ENCODE measurements around the gene CBX6. TPM values are rescaled to one million over a fixed set of nuclear protein-coding genes. Genes with fewer than 3 reads are reported as not detected.

CBX6 gene
- total RNA-seq, 2 experiments from 2014 or later = 56.0 to 60.5 TPM

GRCh38 chr22:38840129-38840528, 31.9 kb downstream of the CBX6 start:
- ChIA-PET POLR2A (no interaction called here), CTCF (no interaction called here)
- Mint-ChIP-seq H3K27ac (no peak overlapping the region), H3K9me3 (no peaks in the 10 kb centered on the region), H3K4me3 (no peak overlapping the region), H3K36me3 (ENCODE audit: low read depth) (no peaks in the 10 kb centered on the region), H3K4me1 (peaks cover 5% of the 10 kb centered on the region), H3K27me3 (peaks cover 32% of the 10 kb centered on the region)
- no peak for DNase-seq

- H3K27ac Mint-ChIP-seq = no peak overlapping the region
- H3K9me3 Mint-ChIP-seq = no peaks in the 10 kb centered on the region
- H3K36me3 Mint-ChIP-seq (ENCODE audit: low read depth) = no peaks in the 10 kb centered on the region
- H3K4me3 Mint-ChIP-seq = no peak overlapping the region
- ChIA-PET POLR2A (no interaction called here), CTCF (no interaction called here)
- no peak for DNase-seq
- peaks cover 28% of the 10 kb centered on the region for H3K27me3 Mint-ChIP-seq
- H3K4me1 Mint-ChIP-seq = peaks cover 5% of the 10 kb centered on the region
These were observed 32.3 kb downstream of the CBX6 start for GRCh38 chr22:38839686-38840085.

DNA sequence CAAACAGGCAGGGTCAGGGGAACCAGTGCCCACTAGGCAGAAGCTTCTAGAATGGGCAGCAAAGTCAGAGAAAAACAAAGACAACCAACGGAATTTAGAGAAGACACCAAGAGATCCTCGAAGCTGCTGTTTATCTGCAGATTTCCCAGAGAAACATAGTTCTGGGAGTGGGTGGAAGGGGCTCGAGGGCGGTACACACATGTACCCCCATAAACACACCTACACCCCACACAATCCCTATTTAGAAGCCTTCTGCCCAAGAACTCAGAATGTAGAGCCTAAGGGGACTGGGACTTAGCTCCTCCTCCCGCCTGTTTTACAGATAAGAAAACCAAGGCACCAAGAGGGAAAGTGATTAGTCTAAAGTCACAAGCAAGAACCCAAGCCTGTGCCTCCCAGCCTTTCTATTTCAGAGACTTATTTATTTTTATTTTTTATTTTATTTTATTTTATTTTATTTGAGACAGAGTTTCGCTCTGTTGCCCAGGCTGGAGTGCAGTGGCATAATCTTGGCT, 34.5 kb downstream of the CBX6 start:
- ChIA-PET CTCF (no interaction called here), POLR2A (no interaction called here)
- H3K4me1 Mint-ChIP-seq = peaks cover 2% of the 10 kb centered on the region
- no peak for DNase-seq
- no peak overlapping the region for H3K4me3 Mint-ChIP-seq
- peaks cover 18% of the 10 kb centered on the region for H3K27me3 Mint-ChIP-seq
- no peaks in the 10 kb centered on the region for H3K36me3 Mint-ChIP-seq (ENCODE audit: low read depth)
- no peaks in the 10 kb centered on the region for H3K9me3 Mint-ChIP-seq
- no peak overlapping the region for H3K27ac Mint-ChIP-seq

- no peaks in the 10 kb centered on the region for H3K4me1 Mint-ChIP-seq
- ChIA-PET CTCF (no interaction called here), POLR2A (no interaction called here)
- H3K27me3 Mint-ChIP-seq = peaks cover 13% of the 10 kb centered on the region
- no peak overlapping the region for H3K4me3 Mint-ChIP-seq
- DNase-seq = no peak
- no peak overlapping the region for H3K27ac Mint-ChIP-seq
- no peaks in the 10 kb centered on the region for H3K9me3 Mint-ChIP-seq
- H3K36me3 Mint-ChIP-seq (ENCODE audit: low read depth) = no peaks in the 10 kb centered on the region
These were observed 36.1 kb downstream of the CBX6 start for GRCh38 chr22:38835888-38836301.

DNA sequence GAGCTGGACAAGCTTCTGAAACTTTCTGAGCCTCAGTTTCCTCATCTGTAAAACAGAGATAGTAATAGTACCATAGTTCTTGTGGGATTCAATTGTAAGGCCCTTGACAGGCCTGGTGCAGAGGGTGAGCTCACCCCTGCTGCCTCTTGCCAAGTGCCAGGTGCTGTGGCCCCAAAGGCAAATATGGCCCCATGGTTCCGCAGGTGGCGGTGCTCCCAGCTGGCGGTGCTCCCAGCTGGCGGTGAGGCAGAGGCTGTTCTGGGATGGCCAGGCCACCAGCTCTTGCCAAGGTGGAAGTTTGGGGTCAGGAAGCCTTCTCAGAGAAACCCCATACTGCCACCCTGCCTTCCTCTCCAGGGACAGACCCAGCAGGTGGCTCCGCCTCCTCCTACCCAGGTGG, 37.0 kb downstream of the CBX6 start:
- CTCF ChIA-PET = interaction anchor here (1.1 kb wide), 1 partner anchor 8 kb away, joined by 5 read pairs; no protein-coding TSS in a partner anchor
- H3K27me3 Mint-ChIP-seq = peaks cover 4% of the 10 kb centered on the region
- DNase-seq = no peak
- H3K27ac Mint-ChIP-seq = no peak overlapping the region
- no peaks in the 10 kb centered on the region for H3K4me1 Mint-ChIP-seq
- H3K4me3 Mint-ChIP-seq = no peak overlapping the region
- H3K36me3 Mint-ChIP-seq (ENCODE audit: low read depth) = no peaks in the 10 kb centered on the region
- POLR2A ChIA-PET = no interaction called here
- H3K9me3 Mint-ChIP-seq = no peaks in the 10 kb centered on the region

GRCh38 chr22:38834215-38834953, 37.6 kb downstream of the CBX6 start:
- H3K27ac Mint-ChIP-seq = no peak overlapping the region
- no peaks in the 10 kb centered on the region for H3K9me3 Mint-ChIP-seq
- CTCF ChIA-PET = interaction anchor here (0.6 to 1.1 kb wide), 2 partner anchors 9 to 40 kb away, joined by 4 to 5 read pairs; no protein-coding TSS in a partner anchor
- H3K36me3 Mint-ChIP-seq (ENCODE audit: low read depth) = no peaks in the 10 kb centered on the region
- H3K4me1 Mint-ChIP-seq = no peaks in the 10 kb centered on the region
- POLR2A ChIA-PET = no interaction called here
- no peaks in the 10 kb centered on the region for H3K27me3 Mint-ChIP-seq
- DNase-seq = no peak
- no peak overlapping the region for H3K4me3 Mint-ChIP-seq

GRCh38 chr22:38833061-38833460, 39.0 kb downstream of the CBX6 start:
- Mint-ChIP-seq H3K4me3 (no peak overlapping the region), H3K36me3 (ENCODE audit: low read depth) (no peaks in the 10 kb centered on the region), H3K27ac (no peak overlapping the region), H3K4me1 (no peaks in the 10 kb centered on the region), H3K9me3 (no peaks in the 10 kb centered on the region), H3K27me3 (no peaks in the 10 kb centered on the region)
- ChIA-PET CTCF (interaction anchor here (0.9 kb wide), 1 partner anchor 10 kb away, joined by 3 read pairs; the partner anchor contains the start of gene NPTXR), POLR2A (no interaction called here)
- no peak for DNase-seq

- Mint-ChIP-seq H3K36me3 (ENCODE audit: low read depth) (no peaks in the 10 kb centered on the region), H3K27ac (no peak overlapping the region), H3K9me3 (no peaks in the 10 kb centered on the region), H3K27me3 (no peaks in the 10 kb centered on the region), H3K4me1 (no peaks in the 10 kb centered on the region), H3K4me3 (no peak overlapping the region)
- DNase-seq = no peak
- ChIA-PET POLR2A (no interaction called here), CTCF (interaction anchor here (0.6 kb wide), 1 partner anchor 15 kb away, joined by 3 read pairs; no protein-coding TSS in a partner anchor)
These were observed 39.7 kb downstream of the CBX6 start for GRCh38 chr22:38832005-38832978.

DNA sequence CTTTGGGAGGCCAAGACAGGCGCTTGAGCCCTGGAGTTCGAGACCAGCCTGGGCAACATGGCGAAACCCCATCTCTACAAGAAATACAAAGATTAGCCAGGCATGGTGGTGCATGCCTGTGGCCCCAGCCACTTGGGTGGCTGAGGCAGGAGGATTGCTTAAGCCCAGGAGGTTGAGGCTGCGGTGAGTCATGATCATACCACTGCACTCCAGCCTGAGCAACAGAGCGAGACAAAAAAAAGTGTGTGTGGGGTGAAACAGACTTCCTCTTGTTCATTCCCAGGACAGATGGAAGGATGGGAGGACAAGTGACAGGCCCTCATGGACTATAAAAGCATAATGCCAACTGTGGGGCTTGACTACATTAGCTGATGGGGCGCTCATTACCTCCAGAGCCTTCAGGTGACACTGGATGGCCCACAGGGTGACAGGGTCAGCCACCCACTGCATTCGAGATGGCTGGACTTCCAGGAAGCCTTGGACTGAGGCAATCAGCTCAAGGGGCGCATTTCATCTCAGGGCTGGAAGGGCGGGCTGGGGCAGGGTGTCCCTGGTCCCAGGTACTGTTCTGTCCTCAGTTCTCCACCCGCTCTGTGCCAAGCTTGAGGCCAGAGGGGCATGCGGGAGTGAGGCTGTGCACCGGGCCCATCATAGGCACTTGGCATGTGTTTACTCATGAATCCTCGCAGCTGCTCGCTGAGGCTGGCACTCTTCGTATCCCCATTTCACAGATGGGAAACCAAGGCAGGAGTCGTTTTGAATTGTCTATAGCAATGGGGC, 40.7 kb downstream of the CBX6 start:
- no peaks in the 10 kb centered on the region for H3K4me1 Mint-ChIP-seq
- POLR2A ChIA-PET = no interaction called here
- no peak overlapping the region for H3K27ac Mint-ChIP-seq
- H3K9me3 Mint-ChIP-seq = no peaks in the 10 kb centered on the region
- CTCF ChIA-PET = interaction anchor here (0.6 kb wide), 1 partner anchor 14 kb away, joined by 3 read pairs; no protein-coding TSS in a partner anchor
- DNase-seq = no peak
- H3K27me3 Mint-ChIP-seq = no peaks in the 10 kb centered on the region
- H3K36me3 Mint-ChIP-seq (ENCODE audit: low read depth) = no peaks in the 10 kb centered on the region
- H3K4me3 Mint-ChIP-seq = no peak overlapping the region

GRCh38 chr22:38830845-38831108, 41.2 kb downstream of the CBX6 start:
- Mint-ChIP-seq H3K9me3 (no peaks in the 10 kb centered on the region), H3K4me1 (no peaks in the 10 kb centered on the region), H3K4me3 (no peak overlapping the region), H3K27me3 (no peaks in the 10 kb centered on the region), H3K36me3 (ENCODE audit: low read depth) (no peaks in the 10 kb centered on the region), H3K27ac (no peak overlapping the region)
- POLR2A ChIA-PET = no interaction called here
- CTCF ChIA-PET = no interaction called here
- no peak for DNase-seq

GRCh38 chr22:38830026-38830844, 41.8 kb downstream of the CBX6 start:
- CTCF ChIA-PET = no interaction called here
- no peak overlapping the region for H3K27ac Mint-ChIP-seq

DNA sequence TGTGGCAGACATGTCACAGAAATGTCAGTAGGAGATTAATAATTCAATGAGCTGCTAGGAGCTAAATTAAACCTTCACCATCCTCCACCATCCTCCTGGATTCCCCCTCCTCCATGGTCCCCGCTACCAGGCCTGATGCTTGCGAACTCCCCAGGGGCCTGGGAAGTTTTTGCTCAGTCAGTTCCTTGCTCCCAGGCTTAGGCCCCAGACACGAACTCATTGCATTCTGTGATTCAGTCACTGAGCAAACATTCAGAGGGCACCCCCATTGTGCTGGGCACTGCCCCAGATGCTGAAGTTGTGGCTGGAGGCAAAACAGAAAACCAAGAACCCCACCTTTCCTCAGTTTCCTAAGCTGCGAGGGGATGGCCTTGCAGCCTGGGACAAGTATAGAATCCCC, 42.5 kb downstream of the CBX6 start:
- POLR2A ChIA-PET = no interaction called here
- Mint-ChIP-seq H3K4me3 (no peak overlapping the region), H3K27me3 (no peaks in the 10 kb centered on the region), H3K36me3 (ENCODE audit: low read depth) (no peaks in the 10 kb centered on the region), H3K27ac (no peak overlapping the region), H3K4me1 (no peaks in the 10 kb centered on the region), H3K9me3 (no peaks in the 10 kb centered on the region)
- CTCF ChIA-PET = interaction anchor here (1.0 kb wide), 1 partner anchor 28 kb away, joined by 3 read pairs; no protein-coding TSS in a partner anchor
- no peak for DNase-seq

More at GRCh38 chr22:38830026-38830844, 41.8 kb downstream of the CBX6 start:
- no peaks in the 10 kb centered on the region for H3K36me3 Mint-ChIP-seq (ENCODE audit: low read depth)
- H3K27me3 Mint-ChIP-seq = no peaks in the 10 kb centered on the region
- no peaks in the 10 kb centered on the region for H3K4me1 Mint-ChIP-seq
- no peak overlapping the region for H3K4me3 Mint-ChIP-seq
- no peak for DNase-seq
- POLR2A ChIA-PET = no interaction called here
- no peaks in the 10 kb centered on the region for H3K9me3 Mint-ChIP-seq

All from activated CD4-positive, alpha-beta T cell treated with anti-CD3 and anti-CD28 coated beads, Interleukin-2, amount 10 ng/mL, durations not matched to agents 7 days and 5 days (primary cell).